Lower lobe of right lung (tissue), 2 donors: ENCODE data around the gene PPP1R3C. TPM values are rescaled to one million over a fixed set of nuclear protein-coding genes. Genes with fewer than 3 reads are reported as not detected.

ENCODE experiments used
- ATAC-seq, 2 donors: fragments of 200-7000 bp; cut with Tn5 transposase; one replicate each; pipeline ENCODE4 v1.9.1; 2020 to 2022; ENCODE audit warnings: mild to moderate bottlenecking in 2 of 2, moderate library complexity in 2 of 2
- DNase-seq: peaks from one replicate; pipeline ENCODE4 v3.0.0-alpha.2; 2020
- H3K27ac ChIP-seq: fragments of 200-600 bp; one replicate; pipeline ENCODE4 v1.8.0; 2022
- H3K27me3 ChIP-seq: fragments of 200-600 bp; one replicate; pipeline ENCODE4 v1.8.0; 2022; ENCODE audit warnings: low read depth
- H3K36me3 ChIP-seq: fragments of 200-600 bp; one replicate; pipeline ENCODE4 v1.8.0; 2022; ENCODE audit warnings: mild to moderate bottlenecking
- H3K4me1 ChIP-seq: fragments of 200-600 bp; one replicate; pipeline ENCODE4 v1.8.0; 2022
- H3K4me3 ChIP-seq: fragments of 200-600 bp; one replicate; pipeline ENCODE4 v1.8.0; 2022; ENCODE audit warnings: mild to moderate bottlenecking
- H3K9me3 ChIP-seq: fragments of 200-600 bp; one replicate; pipeline ENCODE4 v1.8.0; 2022
- CTCF ChIP-seq: fragments of 200-600 bp; IDR thresholded peaks from one replicate; pipeline ENCODE4 v1.8.0; 2022; ENCODE audit warnings: antibody characterized with exemption, mild to moderate bottlenecking
- intact Hi-C: fragments of 100-400 bp; cut with DNase I; formaldehyde crosslinking; loops from one replicate; pipeline ENCODE4 v1.11.0; 2022
- total RNA-seq: library from RNA; stranded (reverse); fragmentation: NEBNext Ultra II Directional; extraction: Animal tissue kit (Norgen Biotek cat#: 25700); gene quantifications from one replicate; pipeline ENCODE4 v1.2.1, GENCODE V29; 2021
- donor health status: DM: no; HTN: yes; CAD: no; lungs with severe emphysema.

Gene PPP1R3C
- total RNA-seq, 1 donor from 2014 or later = 10.8 TPM

DNA sequence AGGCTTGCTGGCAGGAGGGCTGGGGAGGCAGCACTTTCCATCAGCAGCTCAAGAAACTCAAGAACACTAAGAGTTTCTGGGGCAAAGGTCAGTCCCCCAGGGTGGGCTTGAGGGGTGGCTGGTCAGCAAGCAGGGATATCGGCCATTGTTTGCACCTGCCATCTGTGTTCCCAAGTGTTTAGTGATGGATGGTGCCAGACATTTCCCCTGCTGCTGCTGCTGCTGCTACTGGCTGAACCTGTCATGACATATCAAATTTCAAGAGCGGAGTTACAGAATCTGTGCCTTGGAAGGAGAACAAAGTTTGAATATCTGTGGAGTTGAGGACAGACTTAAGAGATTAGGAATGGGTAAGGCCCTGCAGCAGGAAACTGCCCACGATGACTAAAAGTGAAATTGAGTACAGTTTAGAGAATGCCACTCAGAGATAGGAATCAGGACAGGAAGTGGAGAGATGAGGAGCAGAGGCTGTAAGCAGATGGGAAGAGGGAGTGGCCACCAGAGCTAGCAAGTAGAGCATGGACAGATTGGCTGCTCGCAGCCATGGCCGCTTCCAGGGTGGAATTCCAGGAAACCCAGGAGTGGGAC is 39.2 kb upstream of the PPP1R3C start:
- no peak for TF ChIP-seq CTCF
- no peak overlapping the region for H3K27ac ChIP-seq
- H3K36me3 ChIP-seq = no peaks in the 10 kb centered on the region
- no peaks in the 10 kb centered on the region for H3K27me3 ChIP-seq
- H3K4me1 ChIP-seq = no peaks in the 10 kb centered on the region
- H3K9me3 ChIP-seq = no peaks in the 10 kb centered on the region
- no peak overlapping the region for H3K4me3 ChIP-seq
- no peak for ATAC-seq
- intact Hi-C loops = no loop called here
- no peak for DNase-seq

GRCh38 chr10:91668913-91669312 is 36.0 kb upstream of the PPP1R3C start:
- H3K36me3 ChIP-seq = no peaks in the 10 kb centered on the region
- DNase-seq = no peak
- H3K27ac ChIP-seq = no peak overlapping the region
- H3K4me3 ChIP-seq = no peak overlapping the region
- no peaks in the 10 kb centered on the region for H3K9me3 ChIP-seq
- intact Hi-C loops = no loop called here
- H3K4me1 ChIP-seq = no peaks in the 10 kb centered on the region
- no peak for ATAC-seq
- no peak for TF ChIP-seq CTCF
- H3K27me3 ChIP-seq = no peaks in the 10 kb centered on the region

DNA sequence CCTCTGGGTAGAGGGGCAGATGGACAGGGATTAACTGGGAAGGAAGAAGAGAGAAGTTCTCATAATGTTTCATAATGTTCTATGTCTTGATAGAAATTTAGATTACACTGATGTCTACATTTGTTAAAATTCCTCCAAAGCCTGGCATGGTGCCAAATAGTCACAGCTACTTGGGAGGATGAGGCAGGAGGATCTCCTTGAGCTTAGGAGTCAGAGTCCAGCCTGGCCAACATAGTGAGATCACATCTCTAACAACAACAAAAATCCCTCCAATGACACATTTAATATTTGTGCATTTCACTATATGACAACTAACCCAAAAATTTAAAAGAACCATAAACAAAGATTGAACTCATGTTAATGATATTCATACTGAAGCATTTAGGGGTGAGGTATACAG is 33.0 kb upstream of the PPP1R3C start:
- DNase-seq (no peak), ATAC-seq (no peak)
- intact Hi-C loops = no loop called here
- Histone ChIP-seq H3K36me3 (no peaks in the 10 kb centered on the region), H3K9me3 (no peaks in the 10 kb centered on the region), H3K4me1 (no peaks in the 10 kb centered on the region), H3K27ac (no peak overlapping the region), H3K4me3 (no peak overlapping the region), H3K27me3 (no peaks in the 10 kb centered on the region)
- TF ChIP-seq CTCF = no peak

GRCh38 chr10:91664426-91664825 is 31.6 kb upstream of the PPP1R3C start:
- ATAC-seq (no peak), DNase-seq (no peak)
- H3K4me1 ChIP-seq = no peaks in the 10 kb centered on the region
- intact Hi-C loops = no loop called here
- H3K27me3 ChIP-seq = no peaks in the 10 kb centered on the region
- H3K4me3 ChIP-seq = no peak overlapping the region
- no peak for TF ChIP-seq CTCF
- H3K9me3 ChIP-seq = no peaks in the 10 kb centered on the region
- no peaks in the 10 kb centered on the region for H3K36me3 ChIP-seq
- H3K27ac ChIP-seq = no peak overlapping the region

- Histone ChIP-seq H3K9me3 (no peaks in the 10 kb centered on the region), H3K4me3 (no peak overlapping the region), H3K27me3 (no peaks in the 10 kb centered on the region), H3K36me3 (no peaks in the 10 kb centered on the region), H3K27ac (no peak overlapping the region), H3K4me1 (no peaks in the 10 kb centered on the region)
- ATAC-seq = no peak
- no peak for DNase-seq
- intact Hi-C loops = no loop called here
- TF ChIP-seq CTCF = no peak
These were observed 30.1 kb upstream of the PPP1R3C start for GRCh38 chr10:91662993-91663392.
